ENCODE data around the gene FNBP1. TPM values are rescaled to one million over a fixed set of nuclear protein-coding genes. Genes with fewer than 3 reads are reported as not detected.

The FNBP1 gene
- total and polyA plus RNA-seq, 2 of the 13 experiments (the other 11 are each of a cell fraction or from before 2014, with no cell fraction given) = 5.4 to 19.5 TPM

DNA sequence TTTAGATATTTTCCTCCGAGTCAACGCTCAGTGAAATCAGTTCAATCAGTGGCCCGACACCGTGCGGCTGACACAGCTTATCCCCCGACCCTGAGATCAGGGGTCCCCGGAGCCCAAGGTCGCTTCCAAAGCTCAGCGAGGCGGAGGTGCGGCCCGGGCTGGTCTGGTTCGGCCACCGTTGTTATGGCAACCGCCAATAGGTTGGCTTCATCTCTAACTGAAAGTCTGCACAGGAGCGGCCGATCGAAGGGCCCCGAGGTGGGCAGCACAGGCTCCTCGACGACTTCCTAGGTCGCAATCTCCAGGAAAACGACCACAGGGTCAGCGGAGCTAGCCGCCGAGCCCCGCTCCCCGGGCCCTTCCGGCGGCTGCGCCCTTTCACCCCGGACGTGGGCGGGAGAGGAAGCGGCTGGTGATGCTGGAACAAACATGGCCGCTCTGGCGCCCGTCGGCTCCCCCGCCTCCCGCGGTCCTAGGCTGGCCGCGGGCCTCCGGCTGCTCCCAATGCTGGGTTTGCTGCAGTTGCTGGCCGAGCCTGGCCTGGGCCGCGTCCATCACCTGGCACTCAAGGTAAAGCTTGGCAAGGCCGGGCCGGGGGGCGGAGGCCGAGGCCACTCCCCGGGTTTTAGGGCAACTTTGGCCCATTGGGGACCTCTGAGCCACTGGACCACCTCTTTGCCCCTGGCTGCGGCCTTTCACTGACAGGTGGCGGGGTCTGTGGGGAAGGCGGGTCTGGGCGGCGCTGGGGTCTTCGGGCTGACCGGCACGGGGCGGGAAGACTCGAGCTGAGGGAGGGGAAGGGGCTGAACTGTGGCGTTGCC, 10.7 kb upstream of the FNBP1 start, which contains the start of gene GPR107 (continued):
- TF ChIP-seq, protein P1, sequence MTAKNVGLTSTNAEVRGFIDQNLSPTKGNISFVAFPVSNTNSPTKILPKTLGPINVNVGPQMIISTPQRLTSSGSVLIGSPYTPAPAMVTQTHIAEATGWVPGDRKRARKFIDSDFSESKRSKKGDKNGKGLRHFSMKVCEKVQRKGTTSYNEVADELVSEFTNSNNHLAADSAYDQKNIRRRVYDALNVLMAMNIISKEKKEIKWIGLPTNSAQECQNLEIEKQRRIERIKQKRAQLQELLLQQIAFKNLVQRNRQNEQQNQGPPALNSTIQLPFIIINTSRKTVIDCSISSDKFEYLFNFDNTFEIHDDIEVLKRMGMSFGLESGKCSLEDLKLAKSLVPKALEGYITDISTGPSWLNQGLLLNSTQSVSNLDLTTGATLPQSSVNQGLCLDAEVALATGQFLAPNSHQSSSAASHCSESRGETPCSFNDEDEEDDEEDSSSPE (CRISPR knock-in tag; IDR thresholded peaks at IDR 0.05) = peak; percentile 43; the same call in 1 of the 2 replicates
- TF ChIP-seq RORA (CRISPR knock-in tag; IDR thresholded peaks at IDR 0.05) (no peak), ZNF225 (CRISPR knock-in tag; IDR thresholded peaks at IDR 0.05) (0 out of 2 replicates have a peak, but pooled peaks have one; percentile 11), SP2 (CRISPR knock-in tag; IDR thresholded peaks at IDR 0.05) (peak; percentile 56; the same call in 1 of the 2 replicates), ZNF720 (CRISPR knock-in tag; IDR thresholded peaks at IDR 0.05) (no peak), ZNF761 (CRISPR knock-in tag; conservative IDR thresholded peaks at IDR 0.05) (no peak; the same call in 1 of the 2 replicates), EHMT2 (IDR thresholded peaks at IDR 0.05; ENCODE audit: borderline replicate concordance, low read depth, low read length) (no peak), TEAD2 (CRISPR knock-in tag; IDR thresholded peaks at IDR 0.05) (no peak), FIP1L1 (IDR thresholded peaks at IDR 0.05; ENCODE audit: borderline replicate concordance, insufficient read depth, low read depth, low read length) (no peak), MTA3 (CRISPR knock-in tag; IDR thresholded peaks at IDR 0.05) (no peak)
- TF ChIP-seq, protein P2, sequence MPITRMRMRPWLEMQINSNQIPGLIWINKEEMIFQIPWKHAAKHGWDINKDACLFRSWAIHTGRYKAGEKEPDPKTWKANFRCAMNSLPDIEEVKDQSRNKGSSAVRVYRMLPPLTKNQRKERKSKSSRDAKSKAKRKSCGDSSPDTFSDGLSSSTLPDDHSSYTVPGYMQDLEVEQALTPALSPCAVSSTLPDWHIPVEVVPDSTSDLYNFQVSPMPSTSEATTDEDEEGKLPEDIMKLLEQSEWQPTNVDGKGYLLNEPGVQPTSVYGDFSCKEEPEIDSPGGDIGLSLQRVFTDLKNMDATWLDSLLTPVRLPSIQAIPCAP (CRISPR knock-in tag; IDR thresholded peaks at IDR 0.05; ENCODE audit: low read depth) = no peak
- TF ChIP-seq, protein P3, sequence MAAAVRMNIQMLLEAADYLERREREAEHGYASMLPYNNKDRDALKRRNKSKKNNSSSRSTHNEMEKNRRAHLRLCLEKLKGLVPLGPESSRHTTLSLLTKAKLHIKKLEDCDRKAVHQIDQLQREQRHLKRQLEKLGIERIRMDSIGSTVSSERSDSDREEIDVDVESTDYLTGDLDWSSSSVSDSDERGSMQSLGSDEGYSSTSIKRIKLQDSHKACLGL (CRISPR knock-in tag; IDR thresholded peaks at IDR 0.05) = peak; percentile 63
- TF ChIP-seq, protein P4, sequence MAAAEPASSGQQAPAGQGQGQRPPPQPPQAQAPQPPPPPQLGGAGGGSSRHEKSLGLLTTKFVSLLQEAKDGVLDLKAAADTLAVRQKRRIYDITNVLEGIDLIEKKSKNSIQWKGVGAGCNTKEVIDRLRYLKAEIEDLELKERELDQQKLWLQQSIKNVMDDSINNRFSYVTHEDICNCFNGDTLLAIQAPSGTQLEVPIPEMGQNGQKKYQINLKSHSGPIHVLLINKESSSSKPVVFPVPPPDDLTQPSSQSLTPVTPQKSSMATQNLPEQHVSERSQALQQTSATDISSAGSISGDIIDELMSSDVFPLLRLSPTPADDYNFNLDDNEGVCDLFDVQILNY (CRISPR knock-in tag; conservative IDR thresholded peaks at IDR 0.05) = peak; percentile 20; the same call in 1 of the 2 replicates
- TF ChIP-seq, protein P5, sequence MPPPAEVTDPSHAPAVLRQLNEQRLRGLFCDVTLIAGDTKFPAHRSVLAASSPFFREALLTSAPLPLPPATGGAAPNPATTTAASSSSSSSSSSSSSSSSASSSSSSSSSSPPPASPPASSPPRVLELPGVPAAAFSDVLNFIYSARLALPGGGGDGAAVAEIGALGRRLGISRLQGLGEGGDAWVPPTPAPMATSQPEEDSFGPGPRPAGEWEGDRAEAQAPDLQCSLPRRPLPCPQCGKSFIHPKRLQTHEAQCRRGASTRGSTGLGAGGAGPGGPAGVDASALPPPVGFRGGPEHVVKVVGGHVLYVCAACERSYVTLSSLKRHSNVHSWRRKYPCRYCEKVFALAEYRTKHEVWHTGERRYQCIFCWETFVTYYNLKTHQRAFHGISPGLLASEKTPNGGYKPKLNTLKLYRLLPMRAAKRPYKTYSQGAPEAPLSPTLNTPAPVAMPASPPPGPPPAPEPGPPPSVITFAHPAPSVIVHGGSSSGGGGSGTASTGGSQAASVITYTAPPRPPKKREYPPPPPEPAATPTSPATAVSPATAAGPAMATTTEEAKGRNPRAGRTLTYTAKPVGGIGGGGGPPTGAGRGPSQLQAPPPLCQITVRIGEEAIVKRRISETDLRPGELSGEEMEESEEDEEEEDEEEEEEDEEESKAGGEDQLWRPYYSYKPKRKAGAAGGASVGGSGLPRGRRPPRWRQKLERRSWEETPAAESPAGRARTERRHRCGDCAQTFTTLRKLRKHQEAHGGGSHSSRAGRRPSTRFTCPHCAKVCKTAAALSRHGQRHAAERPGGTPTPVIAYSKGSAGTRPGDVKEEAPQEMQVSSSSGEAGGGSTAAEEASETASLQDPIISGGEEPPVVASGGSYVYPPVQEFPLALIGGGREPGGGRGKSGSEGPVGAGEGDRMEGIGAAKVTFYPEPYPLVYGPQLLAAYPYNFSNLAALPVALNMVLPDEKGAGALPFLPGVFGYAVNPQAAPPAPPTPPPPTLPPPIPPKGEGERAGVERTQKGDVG (CRISPR knock-in tag; IDR thresholded peaks at IDR 0.05; ENCODE audit: borderline replicate concordance) = no peak
- TF ChIP-seq, protein P6, sequence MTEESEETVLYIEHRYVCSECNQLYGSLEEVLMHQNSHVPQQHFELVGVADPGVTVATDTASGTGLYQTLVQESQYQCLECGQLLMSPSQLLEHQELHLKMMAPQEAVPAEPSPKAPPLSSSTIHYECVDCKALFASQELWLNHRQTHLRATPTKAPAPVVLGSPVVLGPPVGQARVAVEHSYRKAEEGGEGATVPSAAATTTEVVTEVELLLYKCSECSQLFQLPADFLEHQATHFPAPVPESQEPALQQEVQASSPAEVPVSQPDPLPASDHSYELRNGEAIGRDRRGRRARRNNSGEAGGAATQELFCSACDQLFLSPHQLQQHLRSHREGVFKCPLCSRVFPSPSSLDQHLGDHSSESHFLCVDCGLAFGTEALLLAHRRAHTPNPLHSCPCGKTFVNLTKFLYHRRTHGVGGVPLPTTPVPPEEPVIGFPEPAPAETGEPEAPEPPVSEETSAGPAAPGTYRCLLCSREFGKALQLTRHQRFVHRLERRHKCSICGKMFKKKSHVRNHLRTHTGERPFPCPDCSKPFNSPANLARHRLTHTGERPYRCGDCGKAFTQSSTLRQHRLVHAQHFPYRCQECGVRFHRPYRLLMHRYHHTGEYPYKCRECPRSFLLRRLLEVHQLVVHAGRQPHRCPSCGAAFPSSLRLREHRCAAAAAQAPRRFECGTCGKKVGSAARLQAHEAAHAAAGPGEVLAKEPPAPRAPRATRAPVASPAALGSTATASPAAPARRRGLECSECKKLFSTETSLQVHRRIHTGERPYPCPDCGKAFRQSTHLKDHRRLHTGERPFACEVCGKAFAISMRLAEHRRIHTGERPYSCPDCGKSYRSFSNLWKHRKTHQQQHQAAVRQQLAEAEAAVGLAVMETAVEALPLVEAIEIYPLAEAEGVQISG (CRISPR knock-in tag; IDR thresholded peaks at IDR 0.05) = peak; percentile 85
